Measurements from ENCODE around the gene POLR2E.

- TF ChIP-seq CTCF (IDR thresholded peaks at IDR 0.05) = no peak
- TF ChIP-seq POLR2A (IDR thresholded peaks at IDR 0.05) = no peak
These were observed 4.2 kb downstream of the POLR2E start for GRCh38 chr19:1090731-1091543.

All from sigmoid colon (tissue), 3 donors.